Karpas-422 (cell line): ENCODE data around the gene SETD1B. TPM values are rescaled to one million over a fixed set of nuclear protein-coding genes. Genes with fewer than 3 reads are reported as not detected.

Experiments
- DNase-seq: peaks from one replicate; pipeline ENCODE4 v3.0.0-alpha.2; 2015
- H2AFZ ChIP-seq: fragments of 200-600 bp; sonication (generic); 2 replicates; pipeline ENCODE4 v1.6.1; 2014; ENCODE audit warnings: antibody characterized with exemption, low read length, mixed read lengths
- H3K27ac ChIP-seq: fragments of 200-600 bp; sonication (generic); 2 replicates; pipeline ENCODE4 v1.5.1; 2014; ENCODE audit warnings: mild to moderate bottlenecking, low read length, moderate library complexity
- H3K27me3 ChIP-seq: fragments of 200-600 bp; sonication (generic); 2 replicates; pipeline ENCODE4 v1.6.1; 2014; ENCODE audit warnings: low read length, mixed read lengths
- H3K36me3 ChIP-seq: fragments of 200-600 bp; sonication (generic); 2 replicates; pipeline ENCODE4 v1.6.1; 2014; ENCODE audit warnings: low read length, mixed read lengths; ENCODE audit not compliant: insufficient read depth
- H3K4me1 ChIP-seq: fragments of 200-600 bp; sonication (generic); 2 replicates; pipeline ENCODE4 v1.6.1; 2014; ENCODE audit warnings: mild to moderate bottlenecking, low read length, mixed read lengths
- H3K4me2 ChIP-seq: fragments of 200-600 bp; sonication (generic); 2 replicates; pipeline ENCODE4 v1.6.1; 2014; ENCODE audit warnings: low read length, low read depth, mild to moderate bottlenecking; ENCODE audit not compliant: poor library complexity, severe bottlenecking
- H3K4me3 ChIP-seq: fragments of 200-600 bp; sonication (generic); 2 replicates; pipeline ENCODE4 v1.5.1; 2014; ENCODE audit warnings: mild to moderate bottlenecking, antibody characterized with exemption, low read length, mixed read lengths
- H3K79me2 ChIP-seq: fragments of 200-600 bp; sonication (generic); 2 replicates; pipeline ENCODE4 v1.6.1; 2014; ENCODE audit warnings: mild to moderate bottlenecking, low read length, mixed read lengths
- H3K9ac ChIP-seq: fragments of 200-600 bp; sonication (generic); 2 replicates; pipeline ENCODE4 v1.6.0; 2014; ENCODE audit warnings: low read length
- H3K9me2 ChIP-seq: fragments of 200-600 bp; sonication (generic), shearing (Covaris generic); replicated peaks from 2 replicates; pipeline ENCODE4 v1.6.0; 2014; ENCODE audit warnings: mild to moderate bottlenecking, low read length, moderate library complexity; ENCODE audit not compliant: insufficient read depth
- H3K9me3 ChIP-seq: fragments of 300-700, 200-600 bp; sonication (generic); 2 replicates; pipeline ENCODE4 v1.6.1; 2014; ENCODE audit warnings: low read length, mixed read lengths
- H4K20me1 ChIP-seq: fragments of 200-600 bp; sonication (generic); 2 replicates; pipeline ENCODE4 v1.6.1; 2014; ENCODE audit warnings: mild to moderate bottlenecking, antibody characterized with exemption, low read length, low read depth; ENCODE audit not compliant: insufficient read depth
- total RNA-seq: library from RNA; depleted of rRNA; stranded (reverse); fragments of >200 nt; shearing (Covaris generic); gene quantifications from 2 replicates; pipeline ENCODE4 v1.2.3, GENCODE V29; 2014; ENCODE audit warnings: low replicate concordance

SETD1B gene
- total RNA-seq, 1 experiment from 2014 or later: 2.1 TPM

DNA sequence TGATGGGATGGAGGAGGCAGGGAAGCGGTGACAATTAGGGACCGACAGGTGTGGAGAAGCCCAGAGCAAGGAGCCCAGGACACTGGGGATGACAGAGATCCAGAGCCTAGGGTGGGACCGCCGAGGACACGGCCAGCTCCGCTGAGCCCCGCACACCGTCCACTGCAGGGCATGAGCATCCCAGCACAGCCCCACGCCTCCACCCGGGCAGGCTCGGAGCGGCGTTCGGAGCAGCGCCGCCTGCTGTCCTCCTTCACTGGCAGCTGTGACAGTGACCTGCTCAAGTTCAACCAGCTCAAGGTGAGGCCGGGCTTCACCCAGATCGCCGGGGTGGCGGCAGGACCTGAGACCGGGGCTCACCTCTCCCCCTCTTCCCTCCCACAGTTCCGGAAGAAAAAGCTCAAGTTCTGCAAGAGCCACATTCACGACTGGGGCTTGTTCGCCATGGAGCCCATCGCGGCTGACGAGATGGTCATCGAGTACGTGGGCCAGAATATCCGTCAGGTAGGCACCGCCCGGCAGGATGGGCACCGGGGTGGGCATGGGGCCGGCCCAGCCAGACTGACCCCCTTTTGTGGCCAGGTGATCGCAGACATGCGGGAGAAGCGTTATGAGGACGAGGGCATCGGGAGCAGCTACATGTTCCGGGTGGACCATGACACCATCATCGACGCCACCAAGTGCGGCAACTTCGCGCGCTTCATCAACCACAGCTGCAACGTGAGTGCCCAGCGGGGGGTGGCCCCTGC is 23.7 kb downstream of the SETD1B start:
- H3K9ac ChIP-seq: no peak overlapping the region
- H3K4me1 ChIP-seq: peaks cover 10% of the 10 kb centered on the region
- H3K36me3 ChIP-seq: no peaks in the 10 kb centered on the region
- H3K4me3 ChIP-seq: no peak overlapping the region
- no peaks in the 10 kb centered on the region for H3K9me2 ChIP-seq
- no peak overlapping the region for H2AFZ ChIP-seq
- H3K4me2 ChIP-seq: no peak overlapping the region
- DNase-seq: no peak
- H3K27ac ChIP-seq: no peak overlapping the region
- no peaks in the 10 kb centered on the region for H3K79me2 ChIP-seq
- no peaks in the 10 kb centered on the region for H3K9me3 ChIP-seq
- no peaks in the 10 kb centered on the region for H3K27me3 ChIP-seq
- no peaks in the 10 kb centered on the region for H4K20me1 ChIP-seq

DNA sequence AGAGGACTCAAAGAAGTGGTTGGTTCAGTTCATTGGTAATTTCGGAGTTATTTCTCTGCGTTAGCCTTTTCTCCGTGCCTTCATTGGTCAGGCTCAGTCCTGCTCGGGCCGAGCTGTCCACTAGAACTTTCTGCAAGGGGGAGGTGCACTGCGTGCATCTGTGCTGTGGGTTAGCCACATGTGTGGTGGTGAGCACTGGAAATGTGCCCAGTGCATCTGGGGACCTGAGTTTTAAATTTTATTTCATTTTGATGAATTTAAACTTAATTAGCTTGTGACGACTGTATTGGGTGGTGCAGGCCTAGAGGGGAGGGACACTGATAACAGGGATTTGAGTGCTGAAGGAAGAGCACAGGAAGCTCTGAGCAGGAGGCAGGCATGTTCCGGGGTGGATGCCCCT is 24.5 kb downstream of the SETD1B start:
- no peak overlapping the region for H3K4me3 ChIP-seq
- H4K20me1 ChIP-seq: no peaks in the 10 kb centered on the region
- H3K9me2 ChIP-seq: no peaks in the 10 kb centered on the region
- no peak for DNase-seq
- no peaks in the 10 kb centered on the region for H3K79me2 ChIP-seq
- H3K27ac ChIP-seq: no peak overlapping the region
- H3K9ac ChIP-seq: no peak overlapping the region
- no peaks in the 10 kb centered on the region for H3K36me3 ChIP-seq
- peaks cover 10% of the 10 kb centered on the region for H3K4me1 ChIP-seq
- H3K9me3 ChIP-seq: no peaks in the 10 kb centered on the region
- no peak overlapping the region for H2AFZ ChIP-seq
- no peak overlapping the region for H3K4me2 ChIP-seq
- H3K27me3 ChIP-seq: no peaks in the 10 kb centered on the region

DNA sequence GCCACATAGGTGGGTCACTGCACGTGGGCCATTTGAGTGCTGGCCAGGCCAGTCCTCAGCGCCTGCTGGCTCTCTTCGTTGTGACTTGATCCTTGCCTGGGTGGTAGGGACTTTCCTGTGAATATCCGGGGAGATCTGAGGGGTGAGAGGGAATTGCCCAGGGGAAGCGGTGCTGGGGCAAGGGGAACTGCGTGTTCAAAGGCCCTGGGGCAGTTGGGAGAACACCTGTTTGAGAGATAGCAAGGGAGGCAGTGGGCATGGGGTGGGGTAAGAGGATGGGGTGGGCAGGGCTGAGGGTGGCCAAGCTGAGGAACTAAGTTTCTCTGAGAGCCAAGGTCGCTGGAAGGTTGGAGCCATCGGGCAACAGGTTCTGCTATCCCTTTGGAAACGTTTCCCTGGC is 25.0 kb downstream of the SETD1B start:
- no peak overlapping the region for H3K4me3 ChIP-seq
- no peaks in the 10 kb centered on the region for H4K20me1 ChIP-seq
- no peaks in the 10 kb centered on the region for H3K27me3 ChIP-seq
- DNase-seq: no peak
- no peaks in the 10 kb centered on the region for H3K9me3 ChIP-seq
- peaks cover 10% of the 10 kb centered on the region for H3K4me1 ChIP-seq
- no peak overlapping the region for H2AFZ ChIP-seq
- H3K9ac ChIP-seq: no peak overlapping the region
- no peaks in the 10 kb centered on the region for H3K79me2 ChIP-seq
- H3K9me2 ChIP-seq: no peaks in the 10 kb centered on the region
- H3K36me3 ChIP-seq: no peaks in the 10 kb centered on the region
- H3K27ac ChIP-seq: no peak overlapping the region
- no peak overlapping the region for H3K4me2 ChIP-seq

DNA sequence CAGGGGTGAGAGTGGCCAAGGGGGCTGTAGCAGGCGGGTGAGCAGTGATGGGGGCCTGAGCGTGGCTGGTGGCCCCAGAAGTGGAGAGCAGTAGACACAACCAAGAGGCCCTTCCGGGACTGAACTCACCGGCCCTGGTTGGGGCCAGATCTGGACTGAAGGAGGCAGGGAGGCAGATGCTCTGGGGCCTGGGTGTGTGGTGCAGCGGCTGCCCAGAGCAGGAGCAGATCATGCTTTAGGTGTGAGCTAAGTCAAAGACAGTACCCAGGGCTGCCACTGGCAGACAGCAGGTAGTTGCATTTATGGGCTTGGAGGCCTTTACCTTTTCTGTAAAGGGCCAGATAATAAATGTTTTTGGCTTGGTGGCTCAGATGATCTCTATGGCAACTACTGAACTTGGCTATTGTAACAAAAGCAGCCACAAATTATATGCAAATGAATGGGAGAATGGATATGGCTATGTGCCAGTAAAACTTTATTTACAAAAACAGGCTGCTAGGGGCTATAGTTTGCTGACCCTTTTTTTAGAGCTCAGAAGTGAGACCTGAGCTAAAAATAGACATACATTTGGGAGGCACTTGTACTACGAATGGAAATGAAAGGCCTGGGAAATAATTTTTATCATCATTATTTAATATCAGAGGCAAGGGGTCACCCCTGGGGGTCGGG is 25.6 kb downstream of the SETD1B start:
- Histone ChIP-seq H4K20me1 (no peaks in the 10 kb centered on the region), H3K4me1 (peaks cover 10% of the 10 kb centered on the region), H3K9me3 (no peaks in the 10 kb centered on the region), H3K4me3 (no peak overlapping the region), H3K36me3 (no peaks in the 10 kb centered on the region), H2AFZ (no peak overlapping the region), H3K9me2 (no peaks in the 10 kb centered on the region), H3K27ac (no peak overlapping the region), H3K9ac (no peak overlapping the region), H3K4me2 (no peak overlapping the region), H3K79me2 (no peaks in the 10 kb centered on the region), H3K27me3 (no peaks in the 10 kb centered on the region)
- peak; percentile 52 for DNase-seq

DNA sequence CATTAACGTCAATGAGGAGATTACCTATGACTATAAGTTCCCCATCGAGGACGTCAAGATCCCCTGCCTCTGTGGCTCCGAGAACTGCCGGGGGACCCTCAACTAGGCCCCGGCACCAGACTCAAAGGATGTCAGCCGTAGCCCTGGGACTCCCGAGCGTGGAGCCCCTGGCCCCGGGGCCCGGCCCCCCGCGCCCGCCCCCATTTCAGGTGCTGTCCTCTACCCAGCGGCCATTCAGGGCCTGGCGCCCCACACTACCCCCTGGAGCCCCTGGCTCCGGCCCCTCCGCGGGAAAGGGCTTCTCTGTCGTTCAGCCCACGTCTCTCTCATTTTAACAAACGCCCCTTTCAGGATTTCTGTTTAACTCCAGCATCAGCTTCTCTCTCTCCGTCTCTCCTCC is 26.3 kb downstream of the SETD1B start:
- no peak overlapping the region for H3K9ac ChIP-seq
- no peaks in the 10 kb centered on the region for H3K79me2 ChIP-seq
- H3K27me3 ChIP-seq: no peaks in the 10 kb centered on the region
- H3K27ac ChIP-seq: no peak overlapping the region
- no peaks in the 10 kb centered on the region for H3K9me3 ChIP-seq
- no peaks in the 10 kb centered on the region for H4K20me1 ChIP-seq
- no peak overlapping the region for H2AFZ ChIP-seq
- H3K4me3 ChIP-seq: no peak overlapping the region
- H3K4me1 ChIP-seq: peaks cover 10% of the 10 kb centered on the region
- no peaks in the 10 kb centered on the region for H3K9me2 ChIP-seq
- no peak overlapping the region for H3K4me2 ChIP-seq
- no peaks in the 10 kb centered on the region for H3K36me3 ChIP-seq
- no peak for DNase-seq

DNA sequence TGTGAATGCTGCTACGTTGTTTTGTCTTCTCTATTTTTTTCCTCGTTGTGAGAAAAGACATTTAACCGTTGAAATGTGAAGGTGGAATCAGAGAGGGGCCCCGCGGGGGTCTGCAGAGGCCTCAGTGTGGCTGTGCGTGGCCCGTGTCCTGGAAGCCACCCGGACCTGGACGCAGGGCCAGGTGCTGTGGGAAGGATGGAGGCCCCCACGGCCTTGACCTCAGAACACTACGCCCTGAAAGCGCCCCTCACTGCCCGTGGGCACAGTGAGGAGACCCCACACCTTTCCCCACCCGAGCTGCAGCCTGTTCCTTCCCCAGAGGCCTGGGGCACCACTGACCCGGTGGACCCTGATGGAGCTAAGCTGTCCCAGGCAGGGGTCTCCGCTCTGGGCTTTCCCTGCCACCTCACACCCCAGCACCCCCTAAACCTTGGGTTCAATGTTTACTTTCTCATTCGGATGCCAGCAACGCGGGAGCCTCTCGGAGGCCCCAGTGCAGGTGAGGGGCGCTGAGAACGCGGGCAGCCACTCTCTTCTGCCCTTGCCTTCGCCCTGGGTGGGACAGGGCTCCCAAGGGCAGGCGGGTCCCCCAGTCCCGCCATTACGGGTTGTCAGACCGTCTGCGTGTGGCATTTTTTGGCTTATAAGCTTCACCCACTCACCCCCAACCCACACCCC is 26.9 kb downstream of the SETD1B start:
- no peak overlapping the region for H3K4me3 ChIP-seq
- H3K4me2 ChIP-seq: no peak overlapping the region
- no peak for DNase-seq
- H3K4me1 ChIP-seq: peaks cover 10% of the 10 kb centered on the region
- no peak overlapping the region for H3K27ac ChIP-seq
- H3K27me3 ChIP-seq: no peaks in the 10 kb centered on the region
- no peaks in the 10 kb centered on the region for H4K20me1 ChIP-seq
- no peaks in the 10 kb centered on the region for H3K9me2 ChIP-seq
- no peaks in the 10 kb centered on the region for H3K36me3 ChIP-seq
- H3K9ac ChIP-seq: no peak overlapping the region
- no peaks in the 10 kb centered on the region for H3K9me3 ChIP-seq
- no peaks in the 10 kb centered on the region for H3K79me2 ChIP-seq
- no peak overlapping the region for H2AFZ ChIP-seq

DNA sequence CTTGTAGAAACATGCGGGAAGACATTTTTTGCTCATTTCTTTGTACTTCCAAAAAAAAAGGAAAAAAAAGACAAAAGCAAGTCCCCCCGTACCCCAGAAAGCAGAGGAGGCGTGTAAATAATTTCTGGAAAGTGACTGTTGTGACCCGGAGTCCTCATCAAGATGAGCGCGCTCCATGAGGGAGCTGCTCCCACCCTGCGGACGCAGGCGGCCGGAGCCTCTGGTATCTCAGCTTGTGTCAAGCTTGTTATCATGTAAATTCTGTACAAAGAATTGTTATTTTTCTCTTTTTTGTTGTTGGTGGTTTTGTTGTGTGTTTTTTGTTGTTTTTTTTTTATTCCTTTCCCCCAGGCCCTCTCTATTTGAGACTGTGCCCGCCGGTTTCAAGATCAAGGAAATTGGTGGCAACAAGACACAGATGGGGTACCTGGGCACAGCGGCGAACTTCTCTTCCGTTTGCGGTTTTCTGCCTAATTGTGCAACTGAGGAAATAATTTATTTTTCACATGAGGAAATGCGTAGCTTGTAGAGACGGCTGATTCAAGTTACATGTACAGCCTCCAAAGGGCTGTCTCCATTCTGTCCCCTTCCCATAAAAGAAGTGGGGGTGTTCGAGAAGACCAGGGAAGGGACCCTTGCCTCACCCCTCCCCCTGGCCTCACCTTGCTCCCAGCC is 27.9 kb downstream of the SETD1B start:
- Histone ChIP-seq H3K4me3 (no peak overlapping the region), H3K9me3 (no peaks in the 10 kb centered on the region), H4K20me1 (no peaks in the 10 kb centered on the region), H3K79me2 (no peaks in the 10 kb centered on the region), H3K9ac (no peak overlapping the region), H3K36me3 (no peaks in the 10 kb centered on the region), H3K4me1 (peaks cover 13% of the 10 kb centered on the region), H3K9me2 (no peaks in the 10 kb centered on the region), H3K27me3 (no peaks in the 10 kb centered on the region), H3K27ac (no peak overlapping the region), H2AFZ (no peak overlapping the region), H3K4me2 (no peak overlapping the region)
- no peak for DNase-seq

DNA sequence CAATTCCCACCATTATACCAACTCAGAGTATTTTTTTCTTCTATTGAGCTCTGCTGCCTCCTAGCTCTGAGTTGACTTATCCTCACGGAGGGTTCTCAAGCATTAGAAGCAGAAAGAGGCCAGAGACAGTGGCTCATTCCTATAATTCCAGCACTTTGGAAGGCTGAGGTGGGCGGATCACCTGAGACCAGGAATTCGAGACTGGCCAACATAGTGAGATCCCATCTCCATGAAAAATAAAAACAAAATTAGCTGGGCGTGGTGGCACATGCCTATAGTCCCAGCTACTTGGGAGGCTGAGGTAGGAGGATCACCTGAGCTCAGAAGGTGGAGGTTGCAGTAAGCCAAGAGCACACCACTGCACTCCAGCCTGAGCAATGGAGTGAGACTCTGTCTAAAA is 33.9 kb downstream of the SETD1B start:
- H3K36me3 ChIP-seq: no peaks in the 10 kb centered on the region
- no peak overlapping the region for H3K9ac ChIP-seq
- H3K9me2 ChIP-seq: no peaks in the 10 kb centered on the region
- no peaks in the 10 kb centered on the region for H3K79me2 ChIP-seq
- no peaks in the 10 kb centered on the region for H4K20me1 ChIP-seq
- H3K4me3 ChIP-seq: peak overlapping the region; percentile 4; the same call in 1 of the 2 replicates
- H3K4me1 ChIP-seq: peaks cover 35% of the 10 kb centered on the region
- peak overlapping the region; percentile 59 for H3K4me2 ChIP-seq
- no peak for DNase-seq
- H3K9me3 ChIP-seq: no peaks in the 10 kb centered on the region
- H3K27me3 ChIP-seq: 0 out of 2 replicates have a peak, but pooled peaks cover 3% of the 10 kb centered on the region
- no peak overlapping the region for H2AFZ ChIP-seq
- H3K27ac ChIP-seq: peak overlapping the region; percentile 54; the same call in 1 of the 2 replicates
